ENCODE measurements around the gene KLRC4. TPM values are rescaled to one million over a fixed set of nuclear protein-coding genes. Genes with fewer than 3 reads are reported as not detected.
A peak's percentile ranks its signal among the peaks of the same experiment; 100 is the strongest.
"Not testable (repeated sequence)": the region's sequence is repeated elsewhere in the genome, so short reads cannot be mapped to it uniquely, and the experiment has no call there.

The KLRC4 gene, protein sequence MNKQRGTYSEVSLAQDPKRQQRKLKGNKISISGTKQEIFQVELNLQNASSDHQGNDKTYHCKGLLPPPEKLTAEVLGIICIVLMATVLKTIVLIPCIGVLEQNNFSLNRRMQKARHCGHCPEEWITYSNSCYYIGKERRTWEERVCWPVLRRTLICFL
- total RNA-seq: 1 to 10 TPM in 1 of 3 donors, under 1 TPM in 2; 0.78 to 1.1 (median 0.95) TPM

DNA sequence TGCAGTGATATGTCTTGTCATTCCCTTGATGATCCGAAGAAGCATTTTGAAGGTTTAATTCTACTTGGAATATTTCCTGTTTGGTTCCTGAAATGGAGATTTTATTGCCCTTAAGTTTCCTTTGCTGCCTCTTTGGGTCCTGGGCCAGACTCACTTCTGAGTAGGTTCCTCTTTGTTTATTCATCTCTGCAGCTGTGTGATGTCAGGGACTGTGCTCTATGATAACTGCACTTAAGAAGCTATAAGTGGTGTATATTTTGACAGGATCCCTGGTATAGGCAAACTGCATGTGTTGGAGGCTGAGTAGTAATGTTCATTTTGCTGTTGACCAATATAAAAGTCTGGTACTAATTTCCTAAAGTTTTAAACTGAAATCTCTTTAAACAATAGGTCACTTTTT, at the start of gene KLRC4:
KLRC4 (minus strand) TSS at position 366 of the 400 bp plus-strand sequence; CDS start at position 184, 182 bp downstream.
- Mint-ChIP-seq H3K4me1 (ENCODE audit: low read depth) (no peaks in the 10 kb centered on the region), H3K4me3 (peak within 1 kb of the TSS; percentile 66), H3K27me3 (ENCODE audit: low read depth) (peaks cover 7% of the 10 kb centered on the region), H3K36me3 (ENCODE audit: insufficient read depth) (no peaks in the 10 kb centered on the region), H3K9me3 (peaks cover 3% of the 10 kb centered on the region)
- DNase-seq (no peak), ATAC-seq (peak in 1 of 2 donors; percentile 68)

GRCh38 chr12:10457760-10458159, 48.2 kb upstream of the KLRC4 start:
- Mint-ChIP-seq H3K9me3 (peaks cover 36% of the 10 kb centered on the region), H3K27me3 (ENCODE audit: low read depth) (peaks cover 3% of the 10 kb centered on the region), H3K4me1 (ENCODE audit: low read depth) (no peaks in the 10 kb centered on the region), H3K36me3 (ENCODE audit: insufficient read depth) (no peaks in the 10 kb centered on the region), H3K4me3 (no peak overlapping the region)
- ATAC-seq: no peak
- DNase-seq: no peak

DNA sequence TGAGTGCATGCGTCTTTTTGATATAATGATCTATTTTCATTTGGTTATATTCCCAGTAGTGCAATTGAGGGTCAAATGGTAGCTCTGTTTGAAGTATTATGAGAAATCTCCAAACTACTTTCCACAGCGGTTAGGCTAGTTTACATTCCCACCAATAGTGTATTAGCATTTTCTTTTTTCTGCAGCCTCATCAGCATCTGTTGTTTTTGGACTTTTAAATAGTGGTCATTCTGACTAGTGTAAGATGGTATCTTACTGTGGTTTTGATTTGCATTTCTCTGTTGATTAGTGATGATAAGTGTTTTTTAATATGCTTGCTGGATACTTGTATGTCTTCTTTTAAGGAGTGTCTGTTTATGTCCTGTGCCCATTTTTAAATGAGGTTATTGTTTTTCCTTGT, 47.3 kb upstream of the KLRC4 start:
- DNase-seq (no peak), ATAC-seq (no peak)
- H3K4me1 Mint-ChIP-seq (ENCODE audit: low read depth): no peaks in the 10 kb centered on the region
- H3K36me3 Mint-ChIP-seq (ENCODE audit: insufficient read depth): no peaks in the 10 kb centered on the region
- H3K9me3 Mint-ChIP-seq: peaks cover 32% of the 10 kb centered on the region
- peaks cover 1% of the 10 kb centered on the region for H3K27me3 Mint-ChIP-seq (ENCODE audit: low read depth)
- no peak overlapping the region for H3K4me3 Mint-ChIP-seq

DNA sequence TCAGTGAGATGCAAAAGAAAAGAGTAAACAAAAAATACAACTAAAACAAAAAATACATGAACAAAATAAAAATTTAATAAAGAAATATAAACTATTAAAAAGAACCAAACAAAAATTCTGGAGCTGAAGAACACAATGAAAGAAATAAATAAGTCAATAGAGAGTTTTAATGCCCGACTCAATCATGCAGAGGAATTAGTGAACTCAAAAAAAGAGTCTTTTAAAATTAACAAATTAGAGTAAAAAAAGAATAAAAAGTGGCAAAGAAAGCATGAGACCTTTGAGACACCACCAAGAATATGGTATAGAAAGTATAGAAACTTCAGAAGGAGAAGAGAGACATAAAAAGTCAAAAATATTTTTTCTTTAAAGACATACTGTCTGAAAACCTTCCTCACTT, 46.2 kb upstream of the KLRC4 start:
- Mint-ChIP-seq H3K36me3 (ENCODE audit: insufficient read depth) (no peaks in the 10 kb centered on the region), H3K9me3 (peaks cover 30% of the 10 kb centered on the region), H3K4me1 (ENCODE audit: low read depth) (no peaks in the 10 kb centered on the region), H3K27me3 (ENCODE audit: low read depth) (peaks cover 1% of the 10 kb centered on the region), H3K4me3 (no peak overlapping the region)
- no peak for DNase-seq
- ATAC-seq: no peak

DNA sequence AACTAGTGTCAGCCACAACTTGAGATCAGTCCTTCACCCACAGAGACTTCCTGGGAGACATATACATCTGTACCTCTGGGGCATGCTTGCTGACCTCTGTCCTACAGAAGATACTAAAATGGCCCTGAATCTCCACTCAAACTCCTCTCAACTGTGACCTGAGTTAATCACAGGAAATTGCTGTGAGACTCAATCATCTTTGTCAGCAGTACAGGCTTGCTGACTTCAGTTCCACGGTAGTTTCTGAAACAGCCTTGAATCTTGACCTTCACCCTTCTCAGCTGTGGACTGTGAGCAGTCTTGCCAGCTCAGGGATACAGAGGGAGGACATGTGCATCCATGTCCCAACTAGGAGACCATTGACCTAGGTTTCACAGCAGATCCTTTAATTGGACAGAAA, 45.0 kb upstream of the KLRC4 start:
- Mint-ChIP-seq H3K36me3 (ENCODE audit: insufficient read depth) (no peaks in the 10 kb centered on the region), H3K9me3 (peaks cover 27% of the 10 kb centered on the region), H3K4me1 (ENCODE audit: low read depth) (no peaks in the 10 kb centered on the region), H3K4me3 (no peak overlapping the region), H3K27me3 (ENCODE audit: low read depth) (peaks cover 1% of the 10 kb centered on the region)
- no peak for DNase-seq
- no peak for ATAC-seq

DNA sequence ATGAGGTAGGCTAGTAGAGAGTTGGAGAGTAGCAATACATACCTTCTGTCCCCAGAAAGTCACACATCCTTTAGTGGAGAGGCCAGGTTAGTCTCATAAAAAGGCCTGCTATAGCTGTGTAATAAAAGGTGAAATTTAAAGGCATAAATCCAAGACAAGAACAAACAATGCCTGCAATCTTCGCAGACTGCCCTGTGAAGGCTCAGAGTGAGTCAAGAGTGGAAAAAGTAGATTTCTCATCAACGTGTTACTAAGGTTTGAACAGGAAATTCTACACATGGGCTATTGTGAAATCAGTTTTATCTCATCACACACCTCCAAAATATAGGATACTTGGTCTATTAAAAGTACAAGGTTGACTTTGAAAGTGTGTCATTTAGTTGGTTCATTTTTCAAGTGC, 43.6 kb upstream of the KLRC4 start, which contains the start of gene KLRC1:
KLRC1 (minus strand) TSS at position 222 of the 400 bp plus-strand sequence. CDS start 2,221 bp downstream, outside the sequence.
- no peaks in the 10 kb centered on the region for H3K36me3 Mint-ChIP-seq (ENCODE audit: insufficient read depth)
- ATAC-seq (peak in 1 of 2 donors; percentile 10), DNase-seq (no peak)
- no peaks in the 10 kb centered on the region for H3K27me3 Mint-ChIP-seq (ENCODE audit: low read depth)
- peaks cover 22% of the 10 kb centered on the region for H3K9me3 Mint-ChIP-seq
- peak within 1 kb of the TSS; percentile 40 for H3K4me3 Mint-ChIP-seq
- no peaks in the 10 kb centered on the region for H3K4me1 Mint-ChIP-seq (ENCODE audit: low read depth)

- ATAC-seq (no peak), DNase-seq (no peak)
- no peaks in the 10 kb centered on the region for H3K9me3 Mint-ChIP-seq
- H3K36me3 Mint-ChIP-seq (ENCODE audit: insufficient read depth): no peaks in the 10 kb centered on the region
- H3K4me1 Mint-ChIP-seq (ENCODE audit: low read depth): no peaks in the 10 kb centered on the region
- no peak overlapping the region for H3K4me3 Mint-ChIP-seq
- H3K27me3 Mint-ChIP-seq (ENCODE audit: low read depth): no peaks in the 10 kb centered on the region
These were observed 38.7 kb upstream of the KLRC4 start for GRCh38 chr12:10448236-10448635.

- not testable (repeated sequence) for H3K4me1 Mint-ChIP-seq (ENCODE audit: low read depth); H3K36me3 Mint-ChIP-seq (ENCODE audit: insufficient read depth); H3K4me3 Mint-ChIP-seq; H3K27me3 Mint-ChIP-seq (ENCODE audit: low read depth); DNase-seq; H3K9me3 Mint-ChIP-seq
- peak; percentile 34 to 61 for ATAC-seq
These were observed 36.5 kb upstream of the KLRC4 start for GRCh38 chr12:10446052-10446451.

DNA sequence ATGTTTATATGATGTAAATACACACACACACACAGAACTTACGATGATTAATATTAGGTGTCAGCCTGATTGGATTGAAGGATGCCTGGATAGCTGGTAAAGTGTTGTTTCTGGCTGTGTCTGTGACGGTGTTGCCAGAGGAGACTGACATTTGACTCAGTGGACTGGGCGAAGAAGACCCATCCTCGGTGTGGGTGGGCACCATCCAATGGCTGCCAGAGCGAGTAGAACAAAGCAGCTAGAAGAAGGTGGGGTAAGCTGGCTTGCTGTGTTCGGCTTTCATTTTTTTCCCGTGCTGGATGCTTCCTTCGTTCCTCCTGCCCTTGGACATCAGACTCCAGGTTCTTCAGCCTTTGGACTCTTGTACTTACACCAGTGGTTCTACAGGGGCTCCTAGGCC, 31.6 kb upstream of the KLRC4 start:
- not testable (repeated sequence) for H3K9me3 Mint-ChIP-seq; H3K4me1 Mint-ChIP-seq (ENCODE audit: low read depth); H3K27me3 Mint-ChIP-seq (ENCODE audit: low read depth); ATAC-seq; H3K4me3 Mint-ChIP-seq; DNase-seq; H3K36me3 Mint-ChIP-seq (ENCODE audit: insufficient read depth)

- H3K4me1 Mint-ChIP-seq (ENCODE audit: low read depth); ATAC-seq; DNase-seq; H3K36me3 Mint-ChIP-seq (ENCODE audit: insufficient read depth); H3K27me3 Mint-ChIP-seq (ENCODE audit: low read depth); H3K4me3 Mint-ChIP-seq; H3K9me3 Mint-ChIP-seq: not testable (repeated sequence)
These were observed 30.2 kb upstream of the KLRC4 start for GRCh38 chr12:10439608-10440274.

- H3K4me3 Mint-ChIP-seq; DNase-seq; H3K9me3 Mint-ChIP-seq; H3K36me3 Mint-ChIP-seq (ENCODE audit: insufficient read depth); H3K4me1 Mint-ChIP-seq (ENCODE audit: low read depth); ATAC-seq; H3K27me3 Mint-ChIP-seq (ENCODE audit: low read depth): not testable (repeated sequence)
These were observed 28.0 kb upstream of the KLRC4 start for GRCh38 chr12:10437601-10438000.

DNA sequence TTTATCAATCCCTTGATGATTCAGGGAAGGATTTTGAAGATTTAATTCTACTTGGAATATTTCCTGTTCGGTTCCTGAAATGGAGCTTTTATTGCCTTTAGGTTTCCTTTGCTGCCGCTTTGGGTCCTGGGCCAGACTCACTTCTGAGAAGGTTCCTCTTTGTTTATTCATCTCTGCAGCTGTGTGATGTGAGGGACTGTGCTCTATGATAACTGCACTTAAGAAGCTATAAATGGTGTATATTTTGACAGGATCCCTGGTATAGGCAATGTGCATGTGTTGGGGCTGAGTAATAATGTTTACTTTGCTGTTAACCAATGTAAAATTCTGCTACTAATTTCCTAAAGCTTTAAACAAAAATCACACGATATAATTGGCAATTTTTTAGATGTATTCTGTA, 26.3 kb upstream of the KLRC4 start, which contains the start of gene KLRC2:
KLRC2 (minus strand) TSS at position 195 of the 400 bp plus-strand sequence; CDS start at position 171, 24 bp downstream.
- not testable (repeated sequence) for H3K4me1 Mint-ChIP-seq (ENCODE audit: low read depth); H3K27me3 Mint-ChIP-seq (ENCODE audit: low read depth); H3K4me3 Mint-ChIP-seq; DNase-seq; H3K9me3 Mint-ChIP-seq; ATAC-seq; H3K36me3 Mint-ChIP-seq (ENCODE audit: insufficient read depth)

DNA sequence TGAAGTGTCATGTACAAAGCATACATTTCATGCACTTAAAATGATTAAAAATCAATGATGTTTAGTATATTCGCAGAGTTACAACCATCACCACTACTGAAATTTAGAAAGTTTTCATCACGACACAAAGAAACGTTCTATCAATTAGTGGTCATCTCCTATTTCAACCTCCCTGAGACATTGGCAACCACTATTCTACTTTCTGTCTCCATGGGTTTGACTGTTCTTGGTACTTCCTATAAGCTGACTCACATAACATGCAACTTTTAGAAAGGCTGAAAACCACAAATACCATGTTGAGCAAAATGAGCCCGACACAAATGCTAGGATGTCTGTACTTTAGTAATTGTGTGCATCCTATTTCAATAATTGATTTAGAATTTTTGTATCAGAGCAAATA, 21.1 kb upstream of the KLRC4 start:
- ATAC-seq: peak in 1 of 2 donors; percentile 72
- H3K27me3 Mint-ChIP-seq (ENCODE audit: low read depth); H3K4me3 Mint-ChIP-seq; DNase-seq; H3K9me3 Mint-ChIP-seq; H3K36me3 Mint-ChIP-seq (ENCODE audit: insufficient read depth); H3K4me1 Mint-ChIP-seq (ENCODE audit: low read depth): not testable (repeated sequence)

- not testable (repeated sequence) for H3K4me1 Mint-ChIP-seq (ENCODE audit: low read depth); H3K9me3 Mint-ChIP-seq; H3K36me3 Mint-ChIP-seq (ENCODE audit: insufficient read depth); DNase-seq; ATAC-seq; H3K4me3 Mint-ChIP-seq; H3K27me3 Mint-ChIP-seq (ENCODE audit: low read depth)
These were observed 16.4 kb upstream of the KLRC4 start for GRCh38 chr12:10425938-10426337.

- H3K36me3 Mint-ChIP-seq (ENCODE audit: insufficient read depth); H3K4me1 Mint-ChIP-seq (ENCODE audit: low read depth); H3K27me3 Mint-ChIP-seq (ENCODE audit: low read depth); H3K4me3 Mint-ChIP-seq; DNase-seq; H3K9me3 Mint-ChIP-seq: not testable (repeated sequence)
- peak in 1 of 2 donors; percentile 38 for ATAC-seq
These were observed 14.8 kb upstream of the KLRC4 start for GRCh38 chr12:10424260-10424899.
